GM19468 (cell line): Measurements from ENCODE around the gene PNPLA1.
"Not testable (repeated sequence)": the region's sequence is repeated elsewhere in the genome, so short reads cannot be mapped to it uniquely, and the experiment has no call there.

Experiments
- ATAC-seq: cut with Tn5 transposase; IDR thresholded peaks from one replicate; pipeline ENCODE4 v1.9.1; 2021; ENCODE audit warnings: mild to moderate bottlenecking, moderate library complexity, moderate number of reproducible peaks; ENCODE audit not compliant: unreplicated experiment; ENCODE audit errors: extremely low read depth

The PNPLA1 gene

DNA sequence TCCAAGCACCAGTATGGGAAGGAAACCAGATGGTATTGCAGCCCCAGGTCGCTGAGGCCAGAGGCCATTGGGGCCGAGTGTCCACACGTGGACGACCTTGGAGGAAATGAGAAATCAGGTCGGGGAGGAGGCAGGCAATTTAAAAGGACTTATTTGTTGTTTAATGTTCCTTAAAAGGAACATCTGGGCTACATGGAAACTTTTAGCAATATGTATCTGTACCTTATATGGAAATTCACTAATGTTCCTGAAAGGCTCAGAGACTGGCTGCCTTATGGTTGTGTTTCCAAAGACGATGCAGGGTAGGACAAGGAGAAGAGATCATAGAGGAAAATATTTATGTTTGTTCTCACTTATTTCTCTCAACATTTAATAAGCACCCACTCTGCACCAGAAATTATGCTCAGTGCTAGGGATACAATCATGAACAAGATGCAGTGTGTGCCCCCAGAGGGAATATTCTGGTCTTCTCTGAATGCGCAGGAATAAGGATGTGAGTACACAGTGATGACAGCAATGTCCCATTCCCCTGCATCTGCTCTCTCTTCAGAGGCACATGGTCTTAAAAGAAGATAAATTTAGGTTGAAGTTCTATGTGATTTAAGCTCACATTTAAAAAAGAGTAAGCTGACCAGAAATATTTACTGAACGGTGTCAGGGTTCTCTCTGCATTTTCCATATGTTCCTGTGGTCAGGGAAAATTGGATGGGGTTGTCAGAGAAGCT is 63.5 kb downstream of the PNPLA1 start:
- ATAC-seq = no peak

DNA sequence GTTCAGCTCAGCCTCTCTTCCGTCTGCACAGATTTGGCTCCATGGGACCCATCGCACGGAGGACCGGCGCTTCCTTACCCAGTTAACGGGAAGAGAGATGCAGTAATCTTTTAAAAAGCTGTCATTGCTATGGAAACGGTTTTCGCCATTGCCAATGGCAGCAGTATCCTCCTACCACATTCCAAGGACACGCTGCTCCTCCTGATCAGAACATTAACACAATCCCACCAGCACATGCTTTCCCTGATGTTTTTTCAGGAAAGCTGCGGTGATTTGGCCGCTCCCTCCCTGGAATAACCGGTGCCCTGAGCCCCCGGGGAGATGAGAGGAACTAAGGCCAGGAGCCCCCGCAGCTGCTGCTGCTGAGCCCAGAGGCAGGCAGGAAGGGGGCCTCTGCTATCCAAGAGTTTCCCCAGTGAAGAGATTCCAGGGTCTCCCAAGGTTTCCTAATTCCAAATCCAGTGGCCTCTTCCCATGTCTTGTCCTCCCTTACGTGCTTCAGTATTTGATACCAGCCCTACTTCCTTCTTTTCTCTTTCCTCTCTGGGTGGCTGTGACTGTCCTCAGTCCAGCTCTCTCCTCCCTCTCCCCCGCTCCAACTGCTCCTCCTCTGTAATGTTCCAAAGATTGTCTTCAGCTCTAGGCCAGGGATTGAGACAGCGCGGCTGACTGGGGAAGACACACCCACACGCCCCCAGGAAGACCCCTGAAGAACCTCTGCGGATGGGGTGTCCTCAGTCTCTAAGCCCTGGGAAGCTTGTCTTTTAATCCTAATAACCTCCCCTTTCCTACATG is 64.3 kb downstream of the PNPLA1 start:
- ATAC-seq = no peak

DNA sequence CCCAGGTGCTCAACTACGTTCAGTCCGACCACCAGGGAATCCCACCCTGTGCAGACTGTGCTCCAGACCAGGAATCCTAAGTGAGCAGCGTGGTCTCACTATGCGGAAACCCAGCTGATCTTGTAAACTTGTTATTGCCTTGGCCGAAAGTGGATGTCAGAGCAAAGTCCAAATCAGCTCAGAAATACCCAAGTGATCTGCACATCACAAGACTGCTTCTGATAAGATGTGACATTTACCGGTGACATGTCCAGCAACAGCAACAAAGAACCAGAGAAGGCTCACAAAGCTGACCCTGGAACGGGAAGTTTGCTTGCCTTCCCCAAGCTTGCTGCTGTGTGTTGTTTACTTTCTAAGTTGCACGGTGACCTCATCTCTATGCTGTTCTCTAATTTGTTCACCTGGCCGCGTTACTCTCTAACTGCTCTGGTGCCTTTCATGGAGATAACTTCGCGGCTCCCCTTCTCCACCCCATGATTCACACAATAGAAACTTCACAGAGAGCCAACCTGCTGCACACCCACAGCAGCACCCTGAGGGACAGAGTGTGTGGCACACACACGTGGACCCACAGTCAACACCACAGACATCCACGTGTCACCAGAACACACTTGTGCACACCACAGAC is 65.1 kb downstream of the PNPLA1 start:
- ATAC-seq = no peak

DNA sequence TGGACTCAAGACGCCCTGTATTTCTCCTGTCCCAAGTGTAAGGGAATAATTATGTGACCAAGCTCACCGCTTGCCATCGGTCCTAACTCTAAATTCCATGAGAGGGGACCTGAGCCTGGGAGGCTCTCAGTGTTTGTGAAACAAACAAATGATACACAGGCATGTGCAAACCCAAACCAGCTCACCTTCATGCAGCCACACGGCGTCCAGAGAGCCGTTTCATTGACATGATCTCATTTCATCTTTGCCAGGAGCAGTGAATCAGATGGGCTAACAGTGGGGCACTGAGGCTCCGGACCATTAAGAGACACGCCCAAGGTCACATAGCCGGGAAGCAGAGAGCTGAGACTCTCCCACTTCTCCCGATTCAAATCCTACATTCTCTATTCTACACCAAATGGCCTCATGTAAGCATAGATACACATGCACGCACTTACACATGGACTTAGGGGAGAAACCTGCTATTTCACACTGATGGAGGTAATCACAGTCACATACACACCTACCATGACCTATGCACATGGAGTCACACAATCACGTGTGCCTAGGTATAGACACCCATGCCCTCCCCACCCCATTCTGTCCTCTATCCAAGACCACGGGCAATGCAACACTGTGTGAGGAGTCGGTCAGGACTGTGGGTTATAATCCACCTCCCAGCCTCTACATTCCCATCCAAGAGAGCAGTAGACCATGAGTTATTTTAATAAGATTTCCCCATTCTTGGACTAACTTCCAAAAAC is 65.8 kb downstream of the PNPLA1 start:
- no peak for ATAC-seq

DNA sequence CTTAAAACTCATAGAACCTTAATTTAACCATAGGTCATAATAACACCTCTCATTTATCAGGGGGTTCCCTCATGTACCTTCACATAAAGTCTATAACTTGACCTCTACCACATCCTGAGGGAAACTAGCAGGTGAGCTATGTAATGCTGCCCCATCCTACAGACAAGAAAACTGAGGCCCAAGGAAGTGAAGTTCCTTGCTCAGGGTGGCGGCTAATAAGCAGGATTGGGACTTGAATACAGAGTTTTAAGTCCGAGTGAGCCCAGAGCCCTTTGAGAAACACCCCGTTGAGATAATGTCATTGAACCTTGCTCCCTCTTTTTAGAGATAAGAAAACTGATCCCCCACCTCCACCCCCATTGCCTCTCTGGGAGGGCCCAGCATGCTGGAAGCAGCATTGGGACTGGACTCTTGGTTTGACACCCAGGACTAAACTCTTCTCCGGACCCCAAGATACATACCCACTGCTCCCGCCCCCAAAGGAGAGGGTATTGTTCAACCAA is 66.4 kb downstream of the PNPLA1 start:
- no peak for ATAC-seq

DNA sequence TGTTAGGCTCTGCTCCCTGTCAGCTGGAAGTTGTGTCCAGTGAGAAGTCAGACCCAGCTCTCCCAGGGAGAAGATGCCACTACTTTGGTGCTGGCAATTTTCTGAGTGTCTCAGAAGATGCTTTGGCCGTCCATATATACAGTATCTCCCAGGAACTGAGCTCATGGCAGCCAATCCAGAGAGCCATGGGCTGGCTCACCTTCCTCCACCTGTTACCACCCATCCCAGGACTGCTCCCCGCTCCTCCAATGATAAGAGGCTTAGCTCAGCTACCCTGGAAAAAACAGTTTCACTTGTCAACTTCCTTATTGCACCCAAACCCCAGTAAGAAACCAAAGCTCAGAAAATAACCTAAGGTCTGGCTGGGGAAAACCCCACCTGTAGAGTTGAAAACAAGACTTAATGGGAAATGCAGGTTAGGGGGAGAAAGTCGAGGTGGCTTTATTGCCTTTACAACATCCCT is 67.0 kb downstream of the PNPLA1 start, which contains the start of gene BNIP5:
Gene BNIP5 (minus strand): TSS at position 110 of the 463 bp plus-strand sequence. CDS start 6,198 bp downstream, outside the sequence.
- no peak for ATAC-seq

DNA sequence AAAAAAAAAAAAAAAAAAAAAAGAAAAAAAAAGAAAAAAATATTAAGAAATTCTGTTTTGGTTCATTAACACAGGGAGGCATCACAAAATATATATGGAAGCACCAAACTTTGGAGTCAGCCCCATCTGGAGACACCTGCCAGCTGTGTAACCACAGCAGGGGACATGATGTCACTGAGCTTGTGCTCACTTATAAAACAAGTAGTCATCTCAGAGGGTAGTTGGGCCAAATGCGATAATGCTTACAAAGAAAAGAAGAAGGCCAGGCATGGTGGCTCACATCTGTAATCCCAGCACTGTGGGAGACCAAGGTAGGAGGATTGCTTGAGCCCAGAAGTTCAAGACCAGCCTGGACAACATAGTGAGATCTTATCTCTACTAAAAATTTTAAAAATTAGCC is 68.0 kb downstream of the PNPLA1 start:
- no peak for ATAC-seq

DNA sequence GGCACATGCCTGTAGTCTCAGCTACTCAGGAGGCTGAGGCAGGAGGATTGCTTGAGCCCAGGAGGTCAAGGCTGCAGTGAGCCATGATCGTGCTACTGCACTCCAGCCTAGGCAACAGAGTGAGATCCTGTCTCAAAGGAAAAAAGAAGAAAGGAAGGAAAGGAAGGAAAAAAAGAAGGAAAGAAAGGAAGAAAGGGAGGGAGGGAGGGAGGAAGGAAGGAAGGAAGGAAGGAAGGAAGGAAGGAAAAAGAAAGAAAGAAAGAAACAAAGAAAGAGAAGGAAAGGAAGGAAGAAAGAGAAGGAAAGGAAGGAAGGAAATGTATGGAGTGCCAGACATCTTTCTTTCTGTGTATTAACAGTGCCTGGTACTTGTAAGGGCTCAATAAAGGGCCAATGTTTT is 68.4 kb downstream of the PNPLA1 start:
- ATAC-seq = not testable (repeated sequence)

DNA sequence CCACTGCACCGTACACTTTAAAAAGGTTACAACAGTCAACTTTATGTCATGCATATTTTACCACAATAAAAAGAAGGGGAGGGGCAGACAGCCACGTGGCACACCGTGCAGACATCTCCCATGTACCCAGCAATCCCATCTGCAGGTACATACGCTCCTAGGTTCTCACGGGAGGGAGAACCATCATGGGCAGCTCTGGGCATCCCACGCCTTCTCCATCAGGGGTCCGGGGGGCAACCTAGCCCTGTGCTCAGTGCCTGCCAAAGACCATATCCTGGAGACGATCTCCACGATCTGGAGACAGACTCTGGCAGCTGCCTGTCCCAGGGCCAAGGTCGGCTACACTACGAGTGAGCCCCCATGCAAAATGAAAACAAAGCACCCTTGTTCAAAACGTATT is 69.3 kb downstream of the PNPLA1 start:
- ATAC-seq = no peak

DNA sequence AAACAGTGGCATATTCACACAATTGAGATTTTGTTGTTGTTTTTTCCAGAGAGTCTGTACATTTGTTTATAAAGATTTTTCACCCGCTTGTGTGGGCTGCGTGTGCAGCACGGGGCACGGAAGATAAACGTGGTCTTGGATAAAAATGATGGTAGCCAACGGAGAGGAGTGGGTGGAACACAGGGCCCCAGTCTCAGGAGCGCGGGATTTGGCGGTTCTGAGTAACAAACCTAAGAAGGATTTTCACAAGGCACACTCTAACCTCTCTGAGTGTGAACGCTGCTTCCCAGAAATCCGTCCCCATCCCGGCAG is 70.4 kb downstream of the PNPLA1 start:
- ATAC-seq = no peak

DNA sequence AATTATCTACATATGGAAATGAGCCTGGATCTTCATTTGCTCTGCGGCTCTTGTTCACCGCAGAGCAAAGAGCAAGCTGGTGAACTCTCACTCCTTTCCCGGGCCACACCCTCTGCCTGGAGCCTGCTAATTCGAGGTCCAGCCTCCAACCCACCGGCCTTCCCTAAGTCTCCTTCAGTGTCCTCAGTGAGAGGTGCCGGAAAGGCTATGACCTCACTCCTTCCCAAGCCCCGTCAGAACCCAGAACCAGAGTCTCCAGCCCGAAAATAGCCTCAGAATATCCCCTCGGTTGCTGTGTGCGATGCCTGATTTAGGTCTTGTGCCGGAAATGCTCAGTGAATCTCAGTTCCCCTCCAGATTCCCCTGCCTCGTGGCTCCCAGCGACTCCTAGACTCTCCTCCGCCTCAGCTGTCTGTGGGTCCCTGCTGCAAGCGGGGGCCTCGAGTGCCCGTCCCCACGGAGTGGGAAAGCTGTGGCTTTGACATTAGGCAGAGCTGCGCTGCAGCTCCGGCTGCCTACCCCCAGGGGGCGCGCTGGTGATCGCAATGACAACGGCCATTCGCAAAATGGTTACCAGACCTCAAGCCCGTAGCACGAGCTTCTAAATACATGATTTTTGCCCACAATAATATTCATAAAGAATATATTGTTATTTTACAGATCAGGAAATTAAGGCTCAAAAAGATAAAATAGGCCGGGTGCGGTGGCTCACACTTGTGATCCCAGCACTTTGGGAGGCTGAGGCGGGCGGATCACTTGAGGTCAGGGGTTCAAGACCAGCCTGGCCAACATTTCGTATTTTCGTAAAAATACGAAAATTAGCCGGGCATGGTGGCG is 71.0 kb downstream of the PNPLA1 start:
- no peak for ATAC-seq

DNA sequence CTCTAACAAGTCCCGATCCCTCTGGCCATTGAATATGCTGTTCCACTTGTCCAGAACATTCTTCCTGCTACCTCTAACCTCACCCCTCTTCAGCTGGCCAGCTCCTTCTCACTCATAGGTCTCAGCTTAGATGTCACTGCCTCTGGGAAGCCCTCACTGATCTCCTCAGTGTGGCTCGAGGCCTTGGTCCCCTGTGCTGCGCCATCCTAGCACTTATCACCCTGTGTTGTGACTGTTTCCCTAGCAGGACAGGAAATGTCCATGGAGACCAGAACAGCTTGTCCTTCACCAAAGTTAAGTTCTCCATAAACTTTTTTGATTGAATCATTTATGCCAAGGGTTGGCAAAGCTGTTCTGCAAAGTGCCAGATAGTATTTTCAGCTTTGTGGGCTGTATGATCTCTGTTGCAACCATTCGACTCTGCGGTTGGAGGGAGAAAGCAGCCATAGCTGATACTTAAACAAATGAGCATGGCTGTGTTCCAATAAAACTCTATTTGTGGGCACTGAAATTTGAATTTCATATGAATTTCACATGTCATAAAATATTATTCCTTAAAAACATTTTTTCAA is 73.3 kb downstream of the PNPLA1 start:
- ATAC-seq = no peak

DNA sequence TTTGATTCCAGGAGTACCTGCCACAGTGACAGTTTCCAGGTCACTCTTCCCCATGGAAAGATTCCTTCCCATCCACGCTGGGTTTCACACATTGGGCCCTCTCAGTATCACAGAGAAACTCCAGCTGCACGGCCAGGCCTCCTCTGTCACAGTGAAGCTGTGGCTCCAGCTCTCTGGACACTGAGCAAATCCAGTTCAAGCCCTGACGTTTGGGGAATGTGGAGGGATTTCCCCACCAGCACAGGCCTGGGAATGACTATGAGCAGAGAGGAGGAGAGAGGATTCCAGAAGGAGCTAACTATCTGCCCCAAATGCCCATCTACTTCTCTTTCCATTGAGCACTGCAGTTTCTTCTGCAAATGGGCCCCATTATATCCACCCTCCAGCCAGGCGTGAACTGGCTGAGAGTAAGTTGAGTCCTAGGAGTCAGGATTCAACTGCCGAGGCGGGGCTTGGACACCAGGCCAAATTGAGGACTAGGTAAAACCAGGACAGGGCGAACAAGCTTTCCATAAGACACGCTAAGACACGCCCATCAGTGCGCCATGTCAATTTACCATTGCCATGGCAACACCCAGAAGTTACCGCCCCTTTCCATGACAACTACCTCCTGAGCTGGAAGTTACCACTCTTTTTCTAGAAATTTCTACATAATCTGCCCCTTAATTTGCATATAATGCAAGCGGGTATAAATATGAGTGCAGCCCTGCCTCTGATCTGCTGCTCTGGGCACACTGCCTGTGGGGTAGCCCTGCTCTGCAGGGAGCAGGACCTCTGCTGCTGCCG is 76.0 kb downstream of the PNPLA1 start:
- ATAC-seq = no peak

DNA sequence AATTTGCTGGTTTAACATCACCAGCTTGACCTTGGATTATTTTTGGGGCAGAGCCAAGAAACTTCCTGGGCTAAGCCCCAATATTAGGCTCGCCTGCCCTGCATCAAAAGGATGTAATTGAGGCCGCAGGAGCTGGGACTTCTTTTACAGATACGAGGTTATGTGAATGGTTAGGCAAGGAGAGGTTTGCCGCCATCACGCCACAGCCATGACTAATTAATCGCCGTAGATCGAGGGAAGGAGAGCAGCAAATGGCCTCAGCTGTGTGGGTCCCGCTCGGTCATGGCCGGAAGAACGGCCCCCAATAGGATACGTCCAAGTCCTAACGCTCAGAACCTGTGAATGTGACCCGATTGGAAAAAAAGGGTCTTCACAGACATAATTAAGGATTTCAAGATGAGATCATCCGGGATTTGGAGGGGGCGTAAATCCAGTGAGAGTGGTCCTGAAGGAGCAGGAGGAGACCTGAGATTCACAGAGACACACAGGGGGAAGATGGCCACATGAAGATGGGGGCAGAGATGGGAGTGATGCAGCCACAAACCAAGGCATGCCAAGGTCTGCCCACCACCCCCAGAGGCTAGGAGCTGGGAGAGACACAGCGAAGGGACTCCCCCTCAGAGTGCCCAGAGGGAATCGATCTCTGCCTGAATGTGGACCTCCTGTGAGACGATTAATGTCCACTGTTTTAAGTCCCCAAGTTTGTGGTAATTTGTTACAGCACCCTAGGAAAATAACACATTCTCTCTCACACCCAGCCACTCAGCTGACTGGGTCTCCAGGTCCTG is 76.8 kb downstream of the PNPLA1 start:
- ATAC-seq = no peak

DNA sequence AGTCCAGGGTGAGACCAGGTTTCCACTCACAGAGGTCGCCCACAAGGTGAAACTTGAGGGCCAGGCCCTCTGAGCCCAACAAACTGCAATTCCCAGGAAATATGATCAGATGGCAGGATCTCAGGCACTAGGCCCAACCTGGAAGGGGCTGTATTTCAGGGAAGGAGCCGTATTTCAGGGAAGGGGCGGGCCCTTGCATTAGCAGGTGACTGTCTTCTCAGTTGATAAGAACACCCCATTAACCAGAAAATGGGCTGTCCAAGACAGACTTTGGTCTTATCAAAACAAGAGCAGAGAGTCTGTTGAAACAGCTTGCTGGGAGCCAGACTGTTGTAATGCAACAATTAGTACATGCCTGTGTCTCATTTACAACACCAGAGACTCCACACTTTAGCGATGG is 77.8 kb downstream of the PNPLA1 start:
- ATAC-seq = no peak

DNA sequence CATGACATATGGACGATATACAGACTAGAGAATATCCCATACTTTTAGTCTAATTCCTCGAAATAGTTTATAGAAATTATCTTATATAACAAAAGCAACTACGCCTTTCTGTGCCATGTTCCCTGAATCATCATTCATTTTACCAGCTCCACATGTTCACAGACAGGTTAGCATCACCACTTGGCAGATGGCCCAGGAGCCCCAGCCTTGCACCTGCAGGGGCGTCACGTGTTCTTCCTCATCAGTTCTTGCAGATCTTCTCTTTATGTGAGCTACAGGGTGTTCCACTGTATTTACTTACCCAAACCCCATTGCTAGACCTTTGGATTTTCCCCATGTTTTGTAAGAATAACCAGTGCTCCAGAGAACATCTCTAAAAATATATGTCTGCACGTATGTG is 79.4 kb downstream of the PNPLA1 start:
- no peak for ATAC-seq

DNA sequence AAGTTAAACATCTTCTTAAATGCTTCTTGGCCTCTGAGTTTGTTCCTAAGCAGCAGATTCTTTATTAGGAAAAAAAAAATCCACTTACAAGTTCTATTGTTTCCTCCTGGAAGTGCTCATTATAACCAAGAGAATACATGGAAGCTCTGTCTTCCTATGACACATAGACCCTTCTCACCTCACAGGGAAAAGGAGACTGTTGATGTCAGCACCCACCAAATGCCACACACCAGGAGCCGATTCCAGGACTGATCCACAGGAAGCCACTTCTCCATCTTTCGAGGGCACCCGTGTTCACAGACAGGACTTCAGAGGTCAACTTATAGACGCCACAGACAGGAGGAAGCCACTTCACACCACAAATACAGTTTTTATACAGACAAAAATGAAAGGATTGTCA is 80.2 kb downstream of the PNPLA1 start:
- no peak for ATAC-seq
